Retinal pigment epithelial cell (primary cell): Measurements from ENCODE around the gene KLHDC10.
A peak's percentile ranks its signal among the peaks of the same experiment; 100 is the strongest.

ENCODE experiments used
- DNase-seq: peaks from one replicate; pipeline ENCODE4 v3.0.0-alpha.2; 2010; ENCODE audit warnings: low read depth
- H3K4me3 ChIP-seq: 2 replicates; pipeline ENCODE4 v1.5.1; 2011; ENCODE audit warnings: mild to moderate bottlenecking, low read length, control low read depth, moderate library complexity
- CTCF ChIP-seq: conservative IDR thresholded peaks from 2 replicates; pipeline ENCODE4 v1.5.1; 2011; ENCODE audit warnings: low read depth, low read length, control low read depth, inconsistent platforms

Gene KLHDC10

DNA sequence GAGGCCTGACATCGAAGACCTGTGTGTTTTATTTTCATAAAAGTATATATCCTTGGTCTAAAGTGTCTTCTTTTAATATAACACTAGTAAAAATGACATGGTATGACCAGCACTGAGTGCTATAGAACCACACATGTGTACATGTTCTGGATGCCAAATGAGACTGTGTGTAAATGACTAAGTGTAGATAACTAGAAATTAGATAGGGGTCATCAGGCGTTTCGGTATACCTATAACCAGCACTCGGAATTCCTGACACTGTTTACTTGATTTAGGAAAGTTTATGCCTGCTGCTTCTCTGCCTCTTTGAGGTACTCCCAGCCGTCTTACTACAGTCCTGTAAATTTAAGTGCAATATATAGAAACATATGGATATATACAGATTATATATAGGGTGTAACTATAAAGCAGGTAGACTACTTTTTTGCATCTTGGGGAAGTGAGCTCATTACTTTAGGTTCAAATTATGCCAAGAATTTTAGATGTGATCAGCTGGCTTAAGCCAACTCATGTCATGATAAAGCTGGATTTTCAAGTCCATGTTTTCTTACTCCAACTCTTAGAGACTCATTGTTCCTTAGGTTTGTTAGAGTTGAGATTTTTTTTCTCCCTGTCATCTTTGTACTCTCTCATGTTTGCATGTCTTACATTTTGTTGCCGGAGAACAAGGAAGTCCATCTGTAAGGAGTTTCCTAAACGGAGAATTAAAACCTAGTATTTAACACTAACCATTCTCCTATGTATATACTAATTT lies 62.9 kb downstream of the KLHDC10 start:
- no peak for TF ChIP-seq CTCF
- peak; percentile 43 for DNase-seq
- H3K4me3 ChIP-seq, result no peak overlapping the region

DNA sequence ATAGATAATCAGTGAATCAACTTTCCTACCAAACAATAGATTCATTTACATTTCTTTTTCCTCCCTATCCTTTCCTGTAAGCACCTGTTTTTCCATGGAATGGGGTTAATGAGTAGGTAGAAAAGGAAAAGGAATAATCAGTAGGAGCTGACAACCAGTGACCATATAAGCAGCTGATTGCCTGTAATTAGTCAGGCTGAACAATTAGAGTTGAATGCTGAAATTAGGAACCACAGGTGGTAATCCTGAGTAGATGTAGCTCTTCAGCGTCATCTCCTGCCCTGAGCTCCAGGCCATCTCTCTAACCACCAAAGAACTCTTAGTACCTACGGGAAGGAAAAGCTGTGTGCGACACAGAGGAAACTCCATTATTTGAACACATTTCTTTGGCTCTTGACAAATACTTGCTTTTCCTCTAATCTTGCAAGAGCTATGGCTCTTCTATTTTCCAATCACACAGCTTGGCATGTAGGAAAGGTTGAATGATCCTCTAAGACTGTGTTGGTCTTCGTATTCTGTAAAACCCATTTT lies 63.8 kb downstream of the KLHDC10 start:
- no peak for TF ChIP-seq CTCF
- no peak for DNase-seq

GRCh38 chr7:130134726-130135125 lies 64.4 kb downstream of the KLHDC10 start:
- TF ChIP-seq CTCF, result no peak
- no peak for DNase-seq
- no peak overlapping the region for H3K4me3 ChIP-seq

More for the DNA sequence above, 63.8 kb downstream of the KLHDC10 start:
- no peak overlapping the region for H3K4me3 ChIP-seq

DNA sequence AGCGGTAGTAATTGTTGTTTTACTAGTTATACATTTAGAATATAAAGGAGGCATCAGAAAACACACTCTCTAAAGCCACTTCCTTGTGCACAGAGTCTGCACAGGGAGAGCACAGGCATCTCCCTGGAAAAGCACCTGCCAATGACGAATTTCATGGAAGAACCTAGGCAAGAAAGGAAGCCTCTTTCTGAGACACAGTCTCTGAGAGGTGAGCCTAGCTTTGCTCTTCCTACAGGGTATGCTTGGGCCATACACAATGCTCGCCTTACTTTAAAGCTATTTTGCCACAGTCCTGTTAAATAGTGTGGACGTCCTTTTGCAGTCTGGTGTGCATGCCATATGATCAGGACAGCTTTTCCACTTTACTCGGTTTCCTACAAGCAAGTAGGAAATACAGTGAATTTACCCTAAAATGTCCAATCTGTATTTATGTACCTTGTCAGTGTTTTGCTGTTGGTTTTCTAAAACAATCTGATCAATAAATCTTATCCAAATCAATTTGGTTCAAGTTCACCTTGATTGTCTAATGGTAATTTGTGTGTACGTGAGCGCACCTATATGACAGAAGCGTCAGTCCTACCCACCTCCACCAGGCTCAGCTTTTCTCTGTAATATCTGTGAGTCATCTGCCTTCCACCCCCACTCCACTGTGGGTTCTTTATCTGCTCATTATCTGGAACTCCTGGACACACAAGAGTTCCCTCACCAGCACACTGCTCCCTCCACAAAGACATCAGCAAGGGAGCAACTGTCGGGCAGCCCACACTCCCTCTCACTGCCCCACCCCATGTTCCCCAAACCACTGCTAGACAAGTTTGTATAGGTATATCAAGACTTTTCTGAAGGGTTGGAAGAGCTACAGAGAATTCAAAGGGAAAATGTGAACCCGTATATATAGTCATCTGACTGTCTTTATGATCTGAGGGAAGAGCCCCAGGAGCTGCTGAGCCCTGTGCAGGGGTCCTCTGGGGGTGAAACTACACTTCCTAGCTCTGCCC lies 65.2 kb downstream of the KLHDC10 start:
- TF ChIP-seq CTCF, result no peak
- DNase-seq, result no peak

DNA sequence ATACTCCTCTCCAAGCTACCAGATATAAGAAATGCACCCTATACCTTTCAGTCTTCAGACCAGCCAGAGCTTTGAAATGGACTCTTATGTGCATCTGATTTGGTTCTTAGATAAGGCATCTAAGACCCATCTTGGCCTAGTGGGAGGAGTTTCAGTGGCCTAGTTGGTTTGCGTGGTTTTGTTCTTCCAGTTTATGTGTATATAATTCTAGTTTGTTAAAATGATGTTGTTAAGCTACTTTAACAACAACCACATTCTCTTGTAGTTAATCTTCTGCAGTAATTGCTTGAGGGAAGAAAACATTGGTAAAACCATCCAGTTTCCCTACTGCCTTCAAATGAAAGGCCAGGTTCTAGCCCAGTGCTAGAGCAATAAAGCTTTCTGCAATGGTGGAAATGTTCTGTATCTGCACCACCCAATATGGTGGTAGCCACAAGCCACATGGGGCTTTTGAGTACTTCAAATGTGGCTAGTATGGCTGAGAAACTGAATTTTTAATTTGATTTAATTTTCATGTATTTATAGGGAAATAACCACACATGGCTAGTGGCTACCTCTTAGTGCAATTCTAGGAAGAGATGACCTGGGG lies 66.3 kb downstream of the KLHDC10 start:
- no peak overlapping the region for H3K4me3 ChIP-seq
- TF ChIP-seq CTCF, result no peak
- no peak for DNase-seq

More for the DNA sequence above, 65.2 kb downstream of the KLHDC10 start:
- no peak overlapping the region for H3K4me3 ChIP-seq

- DNase-seq, result no peak
Observed at GRCh38 chr7:130137207-130137606, 66.9 kb downstream of the KLHDC10 start.

More at GRCh38 chr7:130137207-130137606, 66.9 kb downstream of the KLHDC10 start:
- TF ChIP-seq CTCF, result no peak
- H3K4me3 ChIP-seq, result no peak overlapping the region
